GM12865 (cell line): ENCODE measurements around the gene NES.

Experiments
- DNase-seq: peaks from one replicate; pipeline ENCODE4 v3.0.0; 2010; ENCODE audit warnings: low read depth
- H3K4me3 ChIP-seq: 2 replicates; pipeline ENCODE4 v1.5.1; 2011; ENCODE audit warnings: mild to moderate bottlenecking, low read depth, low read length, control low read depth
- TF ChIP-seq, protein P1 (sequence below): IDR thresholded peaks from 2 replicates; pipeline ENCODE4 v1.5.1; 2011; ENCODE audit warnings: low read length, control low read depth, low read depth, inconsistent platforms; ENCODE audit not compliant: insufficient read depth; ENCODE audit errors: missing control alignments

The NES gene

DNA sequence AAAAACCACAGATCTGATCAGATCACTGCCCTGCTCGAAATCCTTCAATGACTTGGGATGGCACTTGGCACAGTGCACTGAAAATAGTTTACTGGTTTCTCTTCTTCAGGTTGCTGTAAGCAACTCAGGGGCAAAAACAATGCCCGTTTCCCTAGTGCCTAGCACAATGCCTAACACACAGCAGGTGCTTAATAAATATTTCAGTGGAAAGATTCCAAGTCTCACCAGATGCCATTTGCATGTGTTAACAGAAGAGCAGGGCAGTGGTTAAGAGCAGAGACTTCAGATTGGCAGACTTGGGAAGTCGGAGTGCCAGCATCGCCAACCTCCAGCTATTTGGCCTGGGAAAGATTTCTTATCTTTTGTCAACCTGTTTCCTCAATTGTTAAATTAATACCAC, 40.1 kb upstream of the NES start:
- no peak for DNase-seq
- H3K4me3 ChIP-seq: no peak overlapping the region
- TF ChIP-seq, protein P1, sequence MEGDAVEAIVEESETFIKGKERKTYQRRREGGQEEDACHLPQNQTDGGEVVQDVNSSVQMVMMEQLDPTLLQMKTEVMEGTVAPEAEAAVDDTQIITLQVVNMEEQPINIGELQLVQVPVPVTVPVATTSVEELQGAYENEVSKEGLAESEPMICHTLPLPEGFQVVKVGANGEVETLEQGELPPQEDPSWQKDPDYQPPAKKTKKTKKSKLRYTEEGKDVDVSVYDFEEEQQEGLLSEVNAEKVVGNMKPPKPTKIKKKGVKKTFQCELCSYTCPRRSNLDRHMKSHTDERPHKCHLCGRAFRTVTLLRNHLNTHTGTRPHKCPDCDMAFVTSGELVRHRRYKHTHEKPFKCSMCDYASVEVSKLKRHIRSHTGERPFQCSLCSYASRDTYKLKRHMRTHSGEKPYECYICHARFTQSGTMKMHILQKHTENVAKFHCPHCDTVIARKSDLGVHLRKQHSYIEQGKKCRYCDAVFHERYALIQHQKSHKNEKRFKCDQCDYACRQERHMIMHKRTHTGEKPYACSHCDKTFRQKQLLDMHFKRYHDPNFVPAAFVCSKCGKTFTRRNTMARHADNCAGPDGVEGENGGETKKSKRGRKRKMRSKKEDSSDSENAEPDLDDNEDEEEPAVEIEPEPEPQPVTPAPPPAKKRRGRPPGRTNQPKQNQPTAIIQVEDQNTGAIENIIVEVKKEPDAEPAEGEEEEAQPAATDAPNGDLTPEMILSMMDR: no peak

DNA sequence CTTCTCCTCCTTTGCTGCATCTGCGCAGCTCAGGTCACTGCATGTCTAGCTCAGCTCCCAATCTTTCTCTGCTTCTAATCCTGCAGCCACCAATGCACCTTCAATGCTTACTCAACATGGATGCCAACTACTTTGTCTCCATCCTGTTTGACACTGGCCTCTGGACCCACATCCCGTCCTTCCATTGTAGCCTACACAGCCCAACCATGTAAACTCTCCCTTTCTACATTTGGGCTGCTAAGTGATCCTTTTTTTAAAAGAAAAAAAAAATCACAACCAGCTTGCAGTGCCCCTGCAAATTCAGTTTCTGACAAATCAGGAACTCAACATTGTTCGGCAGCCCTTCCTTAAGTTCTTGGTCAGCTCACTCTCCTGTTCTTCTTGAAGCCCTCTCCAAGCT, 37.6 kb upstream of the NES start:
- TF ChIP-seq, protein P1: no peak
- DNase-seq: no peak
- no peak overlapping the region for H3K4me3 ChIP-seq

DNA sequence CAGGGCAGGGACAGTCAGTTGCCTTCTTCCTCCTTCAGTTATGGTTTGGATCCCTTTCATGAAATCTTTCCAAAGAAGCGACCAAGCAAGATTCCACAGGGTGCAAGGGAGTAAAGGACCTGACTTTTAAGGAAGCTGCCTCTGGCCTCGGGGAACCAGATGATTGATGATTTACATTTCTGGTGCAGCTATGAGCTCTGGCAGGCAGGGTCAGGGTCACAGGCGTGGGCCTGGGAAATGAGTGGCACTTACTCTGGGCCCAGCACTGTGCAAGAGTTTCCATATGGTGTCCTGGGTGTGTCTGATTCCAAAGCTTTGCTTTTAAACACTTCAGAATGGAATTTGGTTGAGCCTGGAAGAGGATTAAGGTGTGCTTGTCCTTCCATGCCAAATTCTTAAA, 35.4 kb upstream of the NES start:
- TF ChIP-seq, protein P1: no peak
- DNase-seq: no peak
- no peak overlapping the region for H3K4me3 ChIP-seq

DNA sequence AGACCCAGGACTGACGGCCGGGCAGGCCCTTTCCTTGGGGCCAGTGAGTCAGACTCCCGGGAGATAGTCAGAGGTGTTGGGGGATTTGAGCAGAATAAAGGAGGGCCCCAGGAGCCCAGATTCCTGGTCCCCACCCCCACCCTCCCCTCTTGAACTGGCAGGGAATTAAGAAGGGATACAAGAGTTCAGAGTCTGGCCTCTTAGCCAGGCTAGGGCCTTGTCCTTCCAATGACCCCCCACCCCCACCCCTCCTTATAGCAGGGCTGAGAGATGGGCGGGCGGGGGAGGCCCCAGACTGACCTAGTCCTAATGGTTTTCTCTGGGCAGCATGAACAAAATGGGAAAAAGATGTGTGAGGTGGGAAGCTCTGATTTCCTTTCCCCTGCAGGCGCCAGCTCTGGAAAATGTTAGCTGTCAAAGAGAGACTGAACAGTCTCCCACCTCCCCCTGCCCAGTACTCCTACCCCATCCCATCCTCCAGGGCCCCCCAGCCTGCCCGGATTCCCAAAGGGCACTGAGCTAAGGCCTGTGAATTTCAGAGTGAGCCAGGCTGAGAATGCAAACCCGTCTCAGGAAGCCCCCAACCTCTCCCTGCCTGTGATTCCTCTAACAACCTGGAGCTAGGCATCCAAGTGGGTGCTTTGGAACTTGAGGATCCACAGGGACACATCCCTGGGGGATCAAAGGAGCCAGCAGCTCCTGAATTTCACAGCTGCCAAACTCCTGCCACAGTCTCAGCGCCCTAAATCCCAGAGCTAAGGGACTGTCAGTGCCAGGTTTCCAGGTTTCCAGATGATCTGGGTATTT, 34.0 kb upstream of the NES start:
- no peak overlapping the region for H3K4me3 ChIP-seq
- TF ChIP-seq, protein P1: no peak

DNA sequence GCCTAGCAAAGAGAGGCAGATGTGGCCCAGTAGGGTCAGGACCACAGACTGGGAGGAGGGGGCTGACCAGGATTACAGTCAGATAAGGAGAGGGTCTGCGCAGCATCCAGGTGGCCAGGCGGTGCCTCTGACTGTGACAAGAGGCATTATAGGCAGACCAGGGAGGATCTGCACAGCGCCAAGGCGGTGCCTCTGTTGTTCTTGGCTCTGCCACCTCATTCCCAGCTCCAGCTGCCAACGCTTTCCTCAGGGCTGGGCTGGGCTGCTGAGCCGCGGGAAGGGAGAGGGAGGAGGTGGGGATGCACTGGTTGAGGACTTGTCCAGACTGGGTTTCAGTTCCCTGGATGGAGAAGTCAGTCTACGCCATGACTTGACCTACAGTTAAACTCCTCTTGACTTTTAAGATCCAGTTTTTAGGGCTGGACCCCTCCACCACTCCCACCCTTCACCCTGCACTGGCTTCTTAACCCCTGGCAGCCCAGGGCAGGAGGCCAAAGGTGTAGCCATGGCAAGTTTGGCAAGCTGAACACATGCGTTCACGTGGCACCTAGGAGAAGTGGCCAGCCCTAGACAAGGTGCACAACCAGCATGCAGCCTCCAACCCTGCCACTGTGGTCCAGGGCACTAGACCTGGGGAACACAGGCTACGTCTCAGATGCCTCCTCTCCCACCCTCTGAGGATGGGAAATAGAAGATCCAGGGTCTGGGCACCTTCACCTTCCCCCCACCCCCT, 32.7 kb upstream of the NES start:
- H3K4me3 ChIP-seq: no peak overlapping the region
- no peak for DNase-seq
- TF ChIP-seq, protein P1: no peak

More for the DNA sequence above, 34.0 kb upstream of the NES start:
- no peak for DNase-seq

DNA sequence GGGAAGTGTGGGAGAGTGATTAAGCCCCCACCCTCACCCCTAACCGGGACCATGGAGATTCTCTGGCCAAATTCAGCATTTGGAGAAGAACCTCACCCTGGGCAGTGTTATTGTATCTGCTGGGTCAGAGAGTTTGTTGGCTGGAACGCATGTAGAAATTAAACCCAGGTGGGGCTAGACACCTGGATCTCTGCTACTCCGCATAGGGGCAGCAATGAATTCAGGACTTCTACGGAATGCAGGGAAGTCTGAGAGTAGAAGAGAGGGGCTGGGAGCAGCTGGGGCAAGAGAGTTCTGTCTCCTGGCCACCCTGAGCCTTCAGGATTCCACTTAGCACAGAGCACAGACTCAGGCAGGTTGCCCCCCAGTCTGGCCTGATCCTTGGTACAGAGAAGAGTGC, 31.8 kb upstream of the NES start:
- TF ChIP-seq, protein P1: no peak
- H3K4me3 ChIP-seq: no peak overlapping the region
- DNase-seq: no peak

DNA sequence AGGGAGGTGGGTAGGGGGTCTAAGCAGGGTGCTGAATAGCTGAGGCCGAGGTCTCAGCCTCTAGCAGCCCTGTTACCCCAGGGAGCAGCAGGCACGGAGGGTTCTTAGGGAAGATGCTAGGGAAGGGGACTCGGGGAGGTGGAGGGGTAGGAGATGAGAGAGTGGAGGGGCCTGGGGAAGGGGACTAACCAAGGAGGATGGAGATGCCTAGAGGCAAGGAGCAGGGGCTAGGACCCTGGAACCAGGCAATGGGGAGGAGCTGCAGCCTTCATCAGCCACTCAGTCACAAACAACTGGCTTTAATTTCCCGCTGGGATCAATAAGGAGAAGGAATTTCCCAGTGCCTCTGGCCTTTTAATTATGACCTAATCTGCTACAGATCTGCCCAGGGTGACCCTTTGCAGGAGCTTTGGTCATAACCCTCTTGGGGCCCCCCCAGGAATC, 31.0 kb upstream of the NES start:
- no peak for DNase-seq
- TF ChIP-seq, protein P1: no peak
- H3K4me3 ChIP-seq: no peak overlapping the region
